Astrocyte (in vitro differentiated cells and primary cell): Measurements from ENCODE around the gene PLPPR5.

ENCODE experiments used
- EZH2 ChIP-seq: IDR thresholded peaks from 2 replicates; pipeline ENCODE4 v1.6.1; 2012; ENCODE audit warnings: mild to moderate bottlenecking, low read length, inconsistent platforms; ENCODE audit not compliant: insufficient read depth
- TF ChIP-seq, protein P1 (sequence below): IDR thresholded peaks from 2 replicates; pipeline ENCODE4 v1.5.1; 2011; ENCODE audit warnings: low read depth, mild to moderate bottlenecking, inconsistent platforms, low read length, moderate library complexity; ENCODE audit not compliant: insufficient read depth

DNA sequence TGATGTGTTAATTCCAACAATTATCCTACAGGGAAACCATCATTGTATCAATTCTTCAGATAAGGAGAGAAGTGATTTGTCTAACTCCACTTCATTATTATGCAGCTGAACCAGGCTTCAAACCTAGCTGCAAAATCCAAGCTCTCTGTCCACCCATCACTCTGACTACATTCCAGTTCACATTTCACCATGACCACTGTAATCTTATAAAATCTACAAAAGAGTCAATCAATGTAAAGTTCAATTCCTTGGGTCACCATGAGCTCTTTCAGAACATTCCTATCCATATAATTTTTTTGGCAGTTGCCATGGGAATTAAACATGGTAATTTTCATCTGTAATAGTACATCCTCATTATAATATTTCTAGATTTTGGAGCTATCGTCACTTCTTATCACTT lies 100.9 kb downstream of the PLPPR5 start:
- TF ChIP-seq, protein P1, sequence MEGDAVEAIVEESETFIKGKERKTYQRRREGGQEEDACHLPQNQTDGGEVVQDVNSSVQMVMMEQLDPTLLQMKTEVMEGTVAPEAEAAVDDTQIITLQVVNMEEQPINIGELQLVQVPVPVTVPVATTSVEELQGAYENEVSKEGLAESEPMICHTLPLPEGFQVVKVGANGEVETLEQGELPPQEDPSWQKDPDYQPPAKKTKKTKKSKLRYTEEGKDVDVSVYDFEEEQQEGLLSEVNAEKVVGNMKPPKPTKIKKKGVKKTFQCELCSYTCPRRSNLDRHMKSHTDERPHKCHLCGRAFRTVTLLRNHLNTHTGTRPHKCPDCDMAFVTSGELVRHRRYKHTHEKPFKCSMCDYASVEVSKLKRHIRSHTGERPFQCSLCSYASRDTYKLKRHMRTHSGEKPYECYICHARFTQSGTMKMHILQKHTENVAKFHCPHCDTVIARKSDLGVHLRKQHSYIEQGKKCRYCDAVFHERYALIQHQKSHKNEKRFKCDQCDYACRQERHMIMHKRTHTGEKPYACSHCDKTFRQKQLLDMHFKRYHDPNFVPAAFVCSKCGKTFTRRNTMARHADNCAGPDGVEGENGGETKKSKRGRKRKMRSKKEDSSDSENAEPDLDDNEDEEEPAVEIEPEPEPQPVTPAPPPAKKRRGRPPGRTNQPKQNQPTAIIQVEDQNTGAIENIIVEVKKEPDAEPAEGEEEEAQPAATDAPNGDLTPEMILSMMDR: no peak
- no peak for TF ChIP-seq EZH2
